Loucy (cell line): ENCODE measurements around the gene SNTN.

ENCODE experiments used
- H2AFZ ChIP-seq: fragments of 200-600 bp; sonication (generic); 2 replicates; pipeline ENCODE4 v1.6.0; 2016; ENCODE audit warnings: antibody characterized with exemption, mild to moderate bottlenecking, low read length, moderate library complexity
- H3F3A ChIP-seq: fragments of 200-600 bp; 2 replicates; pipeline ENCODE4 v1.6.0; 2016; ENCODE audit warnings: antibody characterized with exemption, low read depth, mild to moderate bottlenecking
- H3K27me3 ChIP-seq: fragments of 200-600 bp; sonication (generic); 2 replicates; pipeline ENCODE4 v1.6.1; 2014; ENCODE audit warnings: low read length, mild to moderate bottlenecking; ENCODE audit not compliant: insufficient read depth, poor library complexity, severe bottlenecking
- H3K36me3 ChIP-seq: fragments of 200-600 bp; sonication (generic); 2 replicates; pipeline ENCODE4 v1.6.1; 2016; ENCODE audit warnings: low read length; ENCODE audit not compliant: insufficient read depth
- H3K4me1 ChIP-seq: fragments of 200-600 bp; sonication (generic); 2 replicates; pipeline ENCODE4 v1.5.1; 2014; ENCODE audit warnings: low read length, mild to moderate bottlenecking; ENCODE audit not compliant: insufficient read depth, poor library complexity, severe bottlenecking
- H3K4me2 ChIP-seq: fragments of 200-600 bp; sonication (generic); 2 replicates; pipeline ENCODE4 v1.6.0; 2014; ENCODE audit warnings: antibody characterized with exemption, low read length, low read depth, mild to moderate bottlenecking; ENCODE audit not compliant: poor library complexity, severe bottlenecking
- H3K4me3 ChIP-seq: fragments of 200-600 bp; sonication (generic); 2 replicates; pipeline ENCODE4 v1.5.1; 2014; ENCODE audit warnings: low read length, mild to moderate bottlenecking, mixed read lengths; ENCODE audit not compliant: poor library complexity, severe bottlenecking
- H3K79me2 ChIP-seq: fragments of 200-600 bp; sonication (generic); 2 replicates; pipeline ENCODE4 v1.6.1; 2014; ENCODE audit warnings: low read length; ENCODE audit not compliant: insufficient read depth
- H3K9ac ChIP-seq: fragments of 200-600 bp; sonication (generic); 2 replicates; pipeline ENCODE4 v1.6.0; 2014; ENCODE audit warnings: mild to moderate bottlenecking, low read depth, low read length, moderate library complexity; ENCODE audit not compliant: poor library complexity, severe bottlenecking
- H3K9me2 ChIP-seq: fragments of 200-600 bp; sonication (generic); replicated peaks from 2 replicates; pipeline ENCODE4 v1.6.1; 2016; ENCODE audit warnings: low read depth, low read length, mixed read lengths
- H3K9me3 ChIP-seq: fragments of 200-600 bp; sonication (generic); 2 replicates; pipeline ENCODE4 v1.6.1; 2014; ENCODE audit warnings: mild to moderate bottlenecking, antibody characterized with exemption, low read length, low read depth; ENCODE audit not compliant: insufficient read depth
- H4K20me1 ChIP-seq: fragments of 200-600 bp; sonication (generic); 2 replicates; pipeline ENCODE4 v1.6.0; 2014; ENCODE audit warnings: antibody characterized with exemption, low read length, mild to moderate bottlenecking; ENCODE audit not compliant: insufficient read depth, poor library complexity, severe bottlenecking
- EZH2phosphoT487 ChIP-seq: fragments of 200-600 bp; IDR thresholded peaks from 2 replicates; pipeline ENCODE4 v1.6.1; 2018; ENCODE audit warnings: antibody characterized with exemption, mild to moderate bottlenecking, moderate library complexity, borderline replicate concordance
- TF ChIP-seq, protein P1 (sequence below): fragments of 200-600 bp; sonication (generic); conservative IDR thresholded peaks from 2 replicates; pipeline ENCODE4 v1.5.1; 2014; ENCODE audit warnings: mild to moderate bottlenecking, antibody characterized with exemption, low read length

SNTN gene

DNA sequence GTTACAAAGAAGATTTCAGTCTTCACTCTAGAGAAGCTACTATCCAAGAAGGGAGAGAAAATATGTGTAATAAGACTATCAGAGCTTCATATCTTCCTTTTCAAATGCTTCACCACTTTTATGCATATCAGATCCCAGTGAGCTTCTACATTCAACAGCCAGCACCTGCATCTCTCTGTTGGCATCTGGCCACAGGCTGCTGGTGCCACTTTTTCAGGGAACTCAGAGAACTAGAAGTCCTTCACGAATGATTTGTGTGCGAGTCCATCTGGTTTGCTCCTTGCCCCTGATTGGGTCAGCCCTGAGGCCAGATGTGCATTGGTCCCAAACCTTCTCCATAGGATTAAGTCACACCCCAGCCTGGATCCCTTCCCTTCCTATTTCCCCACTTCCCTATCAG is 22.1 kb downstream of the SNTN start:
- H2AFZ ChIP-seq = no peak overlapping the region
- H3K9ac ChIP-seq = no peak overlapping the region
- H3K79me2 ChIP-seq = no peaks in the 10 kb centered on the region
- no peaks in the 10 kb centered on the region for H3K9me3 ChIP-seq
- H3K27me3 ChIP-seq = no peaks in the 10 kb centered on the region
- TF ChIP-seq, protein P1, sequence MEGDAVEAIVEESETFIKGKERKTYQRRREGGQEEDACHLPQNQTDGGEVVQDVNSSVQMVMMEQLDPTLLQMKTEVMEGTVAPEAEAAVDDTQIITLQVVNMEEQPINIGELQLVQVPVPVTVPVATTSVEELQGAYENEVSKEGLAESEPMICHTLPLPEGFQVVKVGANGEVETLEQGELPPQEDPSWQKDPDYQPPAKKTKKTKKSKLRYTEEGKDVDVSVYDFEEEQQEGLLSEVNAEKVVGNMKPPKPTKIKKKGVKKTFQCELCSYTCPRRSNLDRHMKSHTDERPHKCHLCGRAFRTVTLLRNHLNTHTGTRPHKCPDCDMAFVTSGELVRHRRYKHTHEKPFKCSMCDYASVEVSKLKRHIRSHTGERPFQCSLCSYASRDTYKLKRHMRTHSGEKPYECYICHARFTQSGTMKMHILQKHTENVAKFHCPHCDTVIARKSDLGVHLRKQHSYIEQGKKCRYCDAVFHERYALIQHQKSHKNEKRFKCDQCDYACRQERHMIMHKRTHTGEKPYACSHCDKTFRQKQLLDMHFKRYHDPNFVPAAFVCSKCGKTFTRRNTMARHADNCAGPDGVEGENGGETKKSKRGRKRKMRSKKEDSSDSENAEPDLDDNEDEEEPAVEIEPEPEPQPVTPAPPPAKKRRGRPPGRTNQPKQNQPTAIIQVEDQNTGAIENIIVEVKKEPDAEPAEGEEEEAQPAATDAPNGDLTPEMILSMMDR = no peak
- TF ChIP-seq EZH2phosphoT487 = no peak
- H3K4me3 ChIP-seq = no peak overlapping the region
- H3K4me1 ChIP-seq = no peaks in the 10 kb centered on the region
- H3F3A ChIP-seq = no peaks in the 10 kb centered on the region
- no peak overlapping the region for H3K4me2 ChIP-seq
- H3K9me2 ChIP-seq = no peaks in the 10 kb centered on the region
- no peaks in the 10 kb centered on the region for H4K20me1 ChIP-seq
- H3K36me3 ChIP-seq = no peaks in the 10 kb centered on the region

DNA sequence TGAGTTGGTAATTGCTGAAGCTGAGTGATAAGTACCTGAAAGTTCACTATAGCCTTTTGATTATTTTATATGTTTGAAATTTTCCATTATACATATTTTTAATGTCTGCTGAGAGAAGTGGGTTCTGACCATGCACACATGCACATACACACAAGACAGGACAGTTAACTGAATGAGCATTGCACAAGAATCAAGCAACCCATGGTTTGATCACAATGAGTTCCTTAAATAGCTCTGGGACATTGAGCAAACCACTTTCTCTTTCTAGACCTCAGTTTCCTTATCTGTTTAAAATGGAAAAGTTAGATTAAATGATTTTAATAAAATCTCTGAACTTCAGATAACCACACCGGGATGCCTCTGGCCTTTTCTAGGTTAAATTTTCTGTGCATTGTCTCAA is 26.7 kb downstream of the SNTN start:
- no peak overlapping the region for H3K9ac ChIP-seq
- H3K4me2 ChIP-seq = no peak overlapping the region
- no peak overlapping the region for H3K4me3 ChIP-seq
- H4K20me1 ChIP-seq = no peaks in the 10 kb centered on the region
- H3K27me3 ChIP-seq = no peaks in the 10 kb centered on the region
- H3K36me3 ChIP-seq = no peaks in the 10 kb centered on the region
- no peaks in the 10 kb centered on the region for H3K4me1 ChIP-seq
- no peaks in the 10 kb centered on the region for H3K79me2 ChIP-seq
- no peaks in the 10 kb centered on the region for H3F3A ChIP-seq
- no peaks in the 10 kb centered on the region for H3K9me3 ChIP-seq
- H3K9me2 ChIP-seq = no peaks in the 10 kb centered on the region
- TF ChIP-seq, protein P1 = no peak
- no peak for TF ChIP-seq EZH2phosphoT487
- no peak overlapping the region for H2AFZ ChIP-seq

DNA sequence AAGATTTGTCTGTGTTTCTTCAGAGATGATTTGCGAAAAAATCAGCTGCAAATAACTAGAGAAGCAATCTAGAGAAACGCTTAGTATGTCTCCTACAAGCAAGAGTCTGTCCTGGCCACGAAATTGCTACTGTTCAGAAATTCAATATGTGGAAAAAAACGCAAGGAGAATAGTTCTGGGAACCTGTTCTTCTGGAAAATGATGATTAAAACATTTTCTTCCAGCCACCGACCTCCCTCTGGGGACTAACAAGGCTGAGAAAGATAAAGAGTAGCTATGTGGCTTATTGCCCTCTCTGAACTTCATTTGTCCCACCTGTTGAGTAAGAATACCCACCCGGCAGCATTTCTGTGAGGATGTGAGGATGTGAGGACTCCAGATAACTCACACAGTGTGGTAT is 31.6 kb downstream of the SNTN start:
- TF ChIP-seq EZH2phosphoT487 = no peak
- TF ChIP-seq, protein P1 = no peak
- Histone ChIP-seq H3K27me3 (no peaks in the 10 kb centered on the region), H3K9me3 (no peaks in the 10 kb centered on the region), H3F3A (no peaks in the 10 kb centered on the region), H3K79me2 (no peaks in the 10 kb centered on the region), H3K4me1 (no peaks in the 10 kb centered on the region), H3K4me3 (no peak overlapping the region), H3K36me3 (no peaks in the 10 kb centered on the region), H3K4me2 (no peak overlapping the region), H3K9ac (no peak overlapping the region), H4K20me1 (no peaks in the 10 kb centered on the region), H3K9me2 (no peaks in the 10 kb centered on the region), H2AFZ (no peak overlapping the region)
